Measurements from ENCODE around the gene RHBDL1. TPM values are rescaled to one million over a fixed set of nuclear protein-coding genes. Genes with fewer than 3 reads are reported as not detected.

RHBDL1 gene
- total RNA-seq, 1 donor from 2014 or later = 1.7 TPM

DNA sequence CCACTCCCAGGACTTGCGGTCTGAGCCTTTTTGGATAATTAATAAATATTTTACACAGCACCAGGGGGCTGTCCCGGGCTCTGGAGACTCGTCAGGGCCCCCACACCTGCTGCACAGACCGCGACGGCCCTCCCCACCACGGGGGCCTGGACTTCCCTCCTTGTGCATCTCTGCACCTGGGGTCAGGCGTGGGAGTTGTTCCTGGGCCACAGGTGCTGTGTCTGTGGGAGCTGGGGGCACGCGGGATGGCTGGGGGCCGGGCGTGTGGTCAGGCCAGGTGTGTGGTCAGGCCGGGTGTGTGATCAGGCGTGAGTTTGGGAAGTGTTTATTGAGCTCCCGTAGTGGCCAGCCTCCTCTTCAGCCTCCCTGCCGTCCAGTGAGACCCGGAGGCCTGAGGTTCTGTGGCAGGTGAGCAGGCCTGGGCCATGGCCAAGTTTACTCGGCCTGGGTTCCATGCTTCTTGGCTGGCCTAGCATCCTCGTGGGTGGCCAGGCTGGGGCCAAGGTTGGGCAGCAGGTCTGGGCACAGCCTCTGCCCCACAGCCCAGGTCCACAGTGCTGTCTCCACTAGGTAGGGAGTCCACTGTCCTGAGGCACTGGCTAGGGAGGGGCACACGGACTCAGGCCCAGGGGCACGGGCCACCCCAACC lies 2.9 kb downstream of the RHBDL1 start:
- intact Hi-C loops (cut with DNase I) = no loop called here
- Histone ChIP-seq H3K4me3 (no peak overlapping the region), H3K27me3 (no peaks in the 10 kb centered on the region), H3K36me3 (peaks cover 0 to 20% of the 10 kb centered on the region in 2 donors), H3K9me3 (no peaks in the 10 kb centered on the region), H3K4me1 (peaks cover 70% of the 10 kb centered on the region), H3K27ac (no peak overlapping the region)
- DNase-seq (ENCODE audit: extremely low spot score in 2 of 2) = no peak
- TF ChIP-seq POLR2A (IDR thresholded peaks at IDR 0.05) (no peak), POLR2AphosphoS5 (IDR thresholded peaks at IDR 0.05; ENCODE audit: insufficient read depth in 1 of 2, low read depth in 1 of 2) (no peak)
- TF ChIP-seq, protein P1, sequence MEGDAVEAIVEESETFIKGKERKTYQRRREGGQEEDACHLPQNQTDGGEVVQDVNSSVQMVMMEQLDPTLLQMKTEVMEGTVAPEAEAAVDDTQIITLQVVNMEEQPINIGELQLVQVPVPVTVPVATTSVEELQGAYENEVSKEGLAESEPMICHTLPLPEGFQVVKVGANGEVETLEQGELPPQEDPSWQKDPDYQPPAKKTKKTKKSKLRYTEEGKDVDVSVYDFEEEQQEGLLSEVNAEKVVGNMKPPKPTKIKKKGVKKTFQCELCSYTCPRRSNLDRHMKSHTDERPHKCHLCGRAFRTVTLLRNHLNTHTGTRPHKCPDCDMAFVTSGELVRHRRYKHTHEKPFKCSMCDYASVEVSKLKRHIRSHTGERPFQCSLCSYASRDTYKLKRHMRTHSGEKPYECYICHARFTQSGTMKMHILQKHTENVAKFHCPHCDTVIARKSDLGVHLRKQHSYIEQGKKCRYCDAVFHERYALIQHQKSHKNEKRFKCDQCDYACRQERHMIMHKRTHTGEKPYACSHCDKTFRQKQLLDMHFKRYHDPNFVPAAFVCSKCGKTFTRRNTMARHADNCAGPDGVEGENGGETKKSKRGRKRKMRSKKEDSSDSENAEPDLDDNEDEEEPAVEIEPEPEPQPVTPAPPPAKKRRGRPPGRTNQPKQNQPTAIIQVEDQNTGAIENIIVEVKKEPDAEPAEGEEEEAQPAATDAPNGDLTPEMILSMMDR (IDR thresholded peaks at IDR 0.05) = no peak

- DNase-seq (ENCODE audit: extremely low spot score in 2 of 2) = no peak
- intact Hi-C loops (cut with DNase I) = no loop called here
- Histone ChIP-seq H3K4me3 (peak overlapping the region; percentile 79 to 83), H3K27me3 (no peaks in the 10 kb centered on the region), H3K9me3 (no peaks in the 10 kb centered on the region), H3K36me3 (peaks cover 0 to 17% of the 10 kb centered on the region in 2 donors), H3K4me1 (peaks cover 75% of the 10 kb centered on the region), H3K27ac (peak overlapping the region; percentile 77)
- TF ChIP-seq POLR2AphosphoS5 (IDR thresholded peaks at IDR 0.05; ENCODE audit: insufficient read depth in 1 of 2, low read depth in 1 of 2) (no peak), POLR2A (IDR thresholded peaks at IDR 0.05) (no peak)
- TF ChIP-seq, protein P1 (IDR thresholded peaks at IDR 0.05) = no peak
Measured at GRCh38 chr16:678858-679813, 3.7 kb downstream of the RHBDL1 start.

- H3K4me1 ChIP-seq = peaks cover 74% of the 10 kb centered on the region
- TF ChIP-seq POLR2A (IDR thresholded peaks at IDR 0.05) (peak in 1 of 2 donors; percentile 87), POLR2AphosphoS5 (IDR thresholded peaks at IDR 0.05; ENCODE audit: insufficient read depth in 1 of 2, low read depth in 1 of 2) (peak in 1 of 2 donors; percentile 40)
- TF ChIP-seq, protein P1 (IDR thresholded peaks at IDR 0.05) = no peak
- DNase-seq (ENCODE audit: extremely low spot score in 2 of 2) = no peak
- peaks cover 0 to 17% of the 10 kb centered on the region in 2 donors for H3K36me3 ChIP-seq
- H3K9me3 ChIP-seq = no peaks in the 10 kb centered on the region
- intact Hi-C loops (cut with DNase I) = no loop called here
- peak within 1 kb of the TSS; percentile 79 to 83 for H3K4me3 ChIP-seq
- H3K27me3 ChIP-seq = no peaks in the 10 kb centered on the region
- H3K27ac ChIP-seq = peak within 1 kb of the TSS; percentile 82
Measured at GRCh38 chr16:679814-680624, 4.5 kb downstream of the RHBDL1 start, which contains the start of gene STUB1. TSS of gene STUB1 (plus strand) at chr16:680410. CDS start at chr16:680526, 116 bp downstream.

- H3K9me3 ChIP-seq = no peaks in the 10 kb centered on the region
- intact Hi-C loops (cut with DNase I) = no loop called here
- peak overlapping the region; percentile 82 for H3K27ac ChIP-seq
- peak overlapping the region; percentile 79 to 83 for H3K4me3 ChIP-seq
- no peak for TF ChIP-seq POLR2A (IDR thresholded peaks at IDR 0.05)
- TF ChIP-seq, protein P1 (IDR thresholded peaks at IDR 0.05) = no peak
- no peak for TF ChIP-seq POLR2AphosphoS5 (IDR thresholded peaks at IDR 0.05; ENCODE audit: insufficient read depth in 1 of 2, low read depth in 1 of 2)
- peaks cover 75% of the 10 kb centered on the region for H3K4me1 ChIP-seq
- peaks cover 0 to 22% of the 10 kb centered on the region in 2 donors for H3K36me3 ChIP-seq
- H3K27me3 ChIP-seq = no peaks in the 10 kb centered on the region
- no peak for DNase-seq (ENCODE audit: extremely low spot score in 2 of 2)
Measured at GRCh38 chr16:680625-680945, 5.1 kb downstream of the RHBDL1 start.

All from vagina (tissue), 2 donors.